HepG2 (cell line): ENCODE results near the gene AK9. TPM values are rescaled to one million over a fixed set of nuclear protein-coding genes. Genes with fewer than 3 reads are reported as not detected.

Experiments used
- ARNT2 ChIP-seq: sonication (generic); formaldehyde crosslinking; IDR thresholded peaks from 2 replicates; pipeline ENCODE4 v1.8.0; 2022; ENCODE audit warnings: mild to moderate bottlenecking, low read depth, missing genetic modification reagents, moderate library complexity
- CBX5 ChIP-seq: sonication (generic); formaldehyde crosslinking; IDR thresholded peaks from 2 replicates; pipeline ENCODE4 v1.4.0; 2020; ENCODE audit warnings: missing genetic modification reagents, borderline replicate concordance
- CHD2 ChIP-seq: IDR thresholded peaks from 2 replicates; pipeline ENCODE4 v1.6.1; 2011; ENCODE audit warnings: low read depth, low read length, improper control_type of control experiment
- DNMT1 ChIP-seq: sonication (generic); formaldehyde crosslinking; IDR thresholded peaks from 2 replicates; pipeline ENCODE4 v1.5.1; 2020; ENCODE audit warnings: mild to moderate bottlenecking, missing genetic modification reagents
- EHMT2 ChIP-seq: fragments of 200-600 bp; sonication (generic); IDR thresholded peaks from 2 replicates; pipeline ENCODE4 v1.7.0; 2017; ENCODE audit warnings: antibody characterized with exemption, low read depth, low read length, borderline replicate concordance
- ERF ChIP-seq: IDR thresholded peaks from 2 replicates; pipeline ENCODE4 v1.6.1; 2018; ENCODE audit warnings: missing biosample characterization, missing genetic modification reagents
- NONO ChIP-seq, 2 experiments: fragments of 450-650 bp in 1 of 2; sonication (generic) in 1 of 2; formaldehyde crosslinking in 1 of 2; IDR thresholded peaks in 1 of 2; conservative IDR thresholded peaks in 1 of 2; 2 replicates each; pipeline versions ENCODE4 v1.6.1 to v1.8.0; 2017 to 2022; ENCODE audit warnings: mild to moderate bottlenecking in 1 of 2, missing genetic modification reagents in 1 of 2, moderate library complexity in 1 of 2
- PAF1 ChIP-seq: IDR thresholded peaks from 2 replicates; pipeline ENCODE4 v1.6.1; 2016; ENCODE audit warnings: missing genetic modification reagents, missing compliant biosample characterization
- PITX1 ChIP-seq: sonication (generic); formaldehyde crosslinking; IDR thresholded peaks from 2 replicates; pipeline ENCODE4 v1.5.1; 2020; ENCODE audit warnings: mild to moderate bottlenecking, missing genetic modification reagents
- POGZ ChIP-seq: sonication (generic); formaldehyde crosslinking; IDR thresholded peaks from 2 replicates; pipeline ENCODE4 v1.4.0; 2020; ENCODE audit warnings: mild to moderate bottlenecking, missing genetic modification reagents
- PTBP1 ChIP-seq: fragments of 200-400 bp; formaldehyde crosslinking; IDR thresholded peaks from 2 replicates; pipeline ENCODE4 v1.6.1; 2018; ENCODE audit warnings: low read length, low read depth; ENCODE audit not compliant: poor library complexity, severe bottlenecking
- SMAD1 ChIP-seq: sonication (generic); formaldehyde crosslinking; IDR thresholded peaks from 2 replicates; pipeline ENCODE4 v1.4.0; 2020; ENCODE audit warnings: missing genetic modification reagents, low read depth, mild to moderate bottlenecking, borderline replicate concordance
- SMARCE1 ChIP-seq: fragments of 450-650 bp; IDR thresholded peaks from 2 replicates; pipeline ENCODE4 v1.6.1; 2017; ENCODE audit warnings: borderline replicate concordance
- TEAD3 ChIP-seq: optimal IDR thresholded peaks from 2 replicates; pipeline ENCODE3; 2016; ENCODE audit warnings: borderline replicate concordance
- TP53 ChIP-seq: sonication (generic); formaldehyde crosslinking; conservative IDR thresholded peaks from 2 replicates; pipeline ENCODE4 v1.4.0; 2020; ENCODE audit warnings: missing genetic modification reagents
- YY1 ChIP-seq: IDR thresholded peaks from 2 replicates; pipeline ENCODE4 v1.6.1; 2011; ENCODE audit warnings: low read length, low read depth, moderate library complexity, mild to moderate bottlenecking; ENCODE audit not compliant: insufficient read depth, insufficient replicate concordance
- ZFX ChIP-seq: sonication (generic); formaldehyde crosslinking; IDR thresholded peaks from 2 replicates; pipeline ENCODE4 v1.4.0; 2020; ENCODE audit warnings: mild to moderate bottlenecking, low read depth, missing genetic modification reagents, moderate library complexity
- ZNF136 ChIP-seq: sonication (generic); formaldehyde crosslinking; IDR thresholded peaks from 2 replicates; pipeline ENCODE4 v1.8.1; 2022; ENCODE audit warnings: low read depth, mild to moderate bottlenecking, moderate library complexity, missing genetic modification reagents
- ZNF274 ChIP-seq: sonication (generic); formaldehyde crosslinking; IDR thresholded peaks from 2 replicates; pipeline ENCODE4 v1.5.1; 2020; ENCODE audit warnings: mild to moderate bottlenecking, missing genetic modification reagents
- ZNF414 ChIP-seq: sonication (generic); formaldehyde crosslinking; IDR thresholded peaks from 2 replicates; pipeline ENCODE4 v1.5.0; 2020; ENCODE audit warnings: missing genetic modification reagents
- polyA plus RNA-seq, 8 experiments: library from polyadenylated mRNA; depleted of rRNA in 3 of 8; stranded (reverse) in 7 of 8; unstranded in 1 of 8; fragments of >200 nt; fragmentation: Illumina TruSeq in 4 of 8; extraction: Trizol in 4 of 8; gene quantifications; 2 replicates each; pipeline versions ENCODE4 v1.2.1 to v1.2.3, GENCODE V29; 2011 to 2016; ENCODE audit warnings: low read depth in 4 of 8, missing spikeins in 1 of 8, mixed read lengths in 1 of 8; ENCODE audit not compliant: insufficient read depth in 1 of 8
- total RNA-seq, 5 experiments: library from RNA; depleted of rRNA; stranded (reverse); fragments of >200 nt; fragmentation: Illumina TruSeq; extraction: Trizol; gene quantifications; 2 replicates each; pipeline ENCODE4 v1.2.3, GENCODE V29; 2016; ENCODE audit warnings: low read depth in 1 of 5
- TF ChIP-seq, protein P1 (sequence below): IDR thresholded peaks from 2 replicates; pipeline ENCODE4 v1.6.1; 2016; ENCODE audit warnings: low read depth
- TF ChIP-seq, protein P2 (sequence below): sonication (generic); formaldehyde crosslinking; IDR thresholded peaks from 2 replicates; pipeline ENCODE4 v1.5.1; 2020; ENCODE audit warnings: mild to moderate bottlenecking, missing genetic modification reagents, moderate library complexity
- TF ChIP-seq, protein P3 (sequence below): sonication (generic); formaldehyde crosslinking; IDR thresholded peaks from 2 replicates; pipeline ENCODE4 v1.5.0; 2020; ENCODE audit warnings: mild to moderate bottlenecking, missing genetic modification reagents, moderate library complexity

AK9 gene
- total and polyA plus RNA-seq, 2 of the 13 experiments (the other 11 are each of a cell fraction or from before 2014, with no cell fraction given), result 3.2 to 4.8 TPM

DNA sequence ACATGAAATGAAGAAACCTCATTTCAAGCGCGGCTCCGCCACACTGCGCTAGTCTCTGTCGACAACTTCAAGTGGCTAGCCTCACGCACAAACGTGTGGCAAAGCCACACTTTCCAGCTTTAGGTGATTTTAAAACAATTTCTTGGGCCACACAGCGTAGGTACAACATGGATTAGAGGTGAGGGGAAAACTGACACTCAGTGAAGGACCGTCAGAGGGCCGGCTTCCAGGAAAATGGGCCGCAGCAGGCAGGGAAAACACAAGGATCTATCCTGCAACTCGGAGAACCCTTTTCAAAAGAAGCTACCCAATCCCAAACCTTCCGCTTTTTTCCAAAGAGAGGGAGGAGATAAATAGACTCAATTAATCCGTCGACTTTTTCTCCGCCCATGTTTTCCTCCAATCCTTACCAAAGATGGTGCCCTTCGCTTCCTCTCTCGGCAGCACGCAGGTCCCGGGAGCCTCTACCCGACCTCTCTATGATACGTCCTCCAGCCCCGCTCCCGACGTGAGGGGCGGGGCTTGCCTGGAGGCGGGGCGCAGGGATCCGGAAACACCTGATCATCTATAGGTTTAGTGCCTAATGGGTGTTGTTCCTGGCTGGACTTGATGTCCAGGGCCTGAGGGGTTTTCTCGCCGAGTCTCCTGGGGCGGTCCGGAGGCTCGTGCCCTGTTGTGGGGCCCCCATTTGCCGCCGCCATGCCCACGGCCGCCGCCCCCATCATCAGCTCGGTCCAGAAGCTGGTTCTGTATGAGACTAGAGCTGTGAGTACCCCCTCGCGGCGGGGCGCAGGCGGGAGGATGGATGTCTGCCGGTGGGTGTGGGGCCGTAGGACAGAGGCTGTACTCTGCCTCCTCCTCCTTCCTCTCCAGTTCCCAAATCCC, at the start of gene AK9, which contains the start of gene FIG4 (continued):
- TF ChIP-seq CBX5 (CRISPR knock-in tag) (no peak), CHD2 (no peak), SMARCE1 (no peak), ZFX (CRISPR knock-in tag) (peak; percentile 80; the same call in 1 of the 2 replicates), ERF (CRISPR knock-in tag) (peak; percentile 30; the same call in 1 of the 2 replicates), PAF1 (no peak), PTBP1 (peak; percentile 43), ZNF414 (CRISPR knock-in tag) (no peak), POGZ (CRISPR knock-in tag) (peak; percentile 66; the same call in 1 of the 2 replicates), YY1 (peak; percentile 96), ZNF136 (CRISPR knock-in tag) (0 out of 2 replicates have a peak, but pooled peaks have one; percentile 32), EHMT2 (peak; percentile 59; the same call in 1 of the 2 replicates), NONO (IDR thresholded peaks at IDR 0.05) (no peak), NONO (CRISPR knock-in tag; conservative IDR thresholded peaks at IDR 0.05) (peak; percentile 53; the same call in 1 of the 2 replicates), PITX1 (CRISPR knock-in tag) (0 out of 2 replicates have a peak, but pooled peaks have one; percentile 40), SMAD1 (CRISPR knock-in tag) (peak; percentile 53; the same call in 1 of the 2 replicates), ZNF274 (peak; percentile 65), TEAD3 (CRISPR knock-in tag) (peak; percentile 8), TP53 (CRISPR knock-in tag) (no peak), ARNT2 (CRISPR knock-in tag) (no peak), DNMT1 (CRISPR knock-in tag) (0 out of 2 replicates have a peak, but pooled peaks have one; percentile 25)
- TF ChIP-seq, protein P1, sequence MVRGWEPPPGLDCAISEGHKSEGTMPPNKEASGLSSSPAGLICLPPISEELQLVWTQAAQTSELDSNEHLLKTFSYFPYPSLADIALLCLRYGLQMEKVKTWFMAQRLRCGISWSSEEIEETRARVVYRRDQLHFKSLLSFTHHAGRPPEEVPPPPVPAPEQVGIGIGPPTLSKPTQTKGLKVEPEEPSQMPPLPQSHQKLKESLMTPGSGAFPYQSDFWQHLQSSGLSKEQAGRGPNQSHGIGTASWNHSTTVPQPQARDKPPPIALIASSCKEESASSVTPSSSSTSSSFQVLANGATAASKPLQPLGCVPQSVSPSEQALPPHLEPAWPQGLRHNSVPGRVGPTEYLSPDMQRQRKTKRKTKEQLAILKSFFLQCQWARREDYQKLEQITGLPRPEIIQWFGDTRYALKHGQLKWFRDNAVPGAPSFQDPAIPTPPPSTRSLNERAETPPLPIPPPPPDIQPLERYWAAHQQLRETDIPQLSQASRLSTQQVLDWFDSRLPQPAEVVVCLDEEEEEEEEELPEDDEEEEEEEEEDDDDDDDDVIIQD (CRISPR knock-in tag), result 0 out of 2 replicates have a peak, but pooled peaks have one; percentile 36
- TF ChIP-seq, protein P2, sequence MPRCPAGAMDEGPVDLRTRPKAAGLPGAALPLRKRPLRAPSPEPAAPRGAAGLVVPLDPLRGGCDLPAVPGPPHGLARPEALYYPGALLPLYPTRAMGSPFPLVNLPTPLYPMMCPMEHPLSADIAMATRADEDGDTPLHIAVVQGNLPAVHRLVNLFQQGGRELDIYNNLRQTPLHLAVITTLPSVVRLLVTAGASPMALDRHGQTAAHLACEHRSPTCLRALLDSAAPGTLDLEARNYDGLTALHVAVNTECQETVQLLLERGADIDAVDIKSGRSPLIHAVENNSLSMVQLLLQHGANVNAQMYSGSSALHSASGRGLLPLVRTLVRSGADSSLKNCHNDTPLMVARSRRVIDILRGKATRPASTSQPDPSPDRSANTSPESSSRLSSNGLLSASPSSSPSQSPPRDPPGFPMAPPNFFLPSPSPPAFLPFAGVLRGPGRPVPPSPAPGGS, result 0 out of 2 replicates have a peak, but pooled peaks have one; percentile 27
- TF ChIP-seq, protein P3, sequence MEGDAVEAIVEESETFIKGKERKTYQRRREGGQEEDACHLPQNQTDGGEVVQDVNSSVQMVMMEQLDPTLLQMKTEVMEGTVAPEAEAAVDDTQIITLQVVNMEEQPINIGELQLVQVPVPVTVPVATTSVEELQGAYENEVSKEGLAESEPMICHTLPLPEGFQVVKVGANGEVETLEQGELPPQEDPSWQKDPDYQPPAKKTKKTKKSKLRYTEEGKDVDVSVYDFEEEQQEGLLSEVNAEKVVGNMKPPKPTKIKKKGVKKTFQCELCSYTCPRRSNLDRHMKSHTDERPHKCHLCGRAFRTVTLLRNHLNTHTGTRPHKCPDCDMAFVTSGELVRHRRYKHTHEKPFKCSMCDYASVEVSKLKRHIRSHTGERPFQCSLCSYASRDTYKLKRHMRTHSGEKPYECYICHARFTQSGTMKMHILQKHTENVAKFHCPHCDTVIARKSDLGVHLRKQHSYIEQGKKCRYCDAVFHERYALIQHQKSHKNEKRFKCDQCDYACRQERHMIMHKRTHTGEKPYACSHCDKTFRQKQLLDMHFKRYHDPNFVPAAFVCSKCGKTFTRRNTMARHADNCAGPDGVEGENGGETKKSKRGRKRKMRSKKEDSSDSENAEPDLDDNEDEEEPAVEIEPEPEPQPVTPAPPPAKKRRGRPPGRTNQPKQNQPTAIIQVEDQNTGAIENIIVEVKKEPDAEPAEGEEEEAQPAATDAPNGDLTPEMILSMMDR (CRISPR knock-in tag), result peak; percentile 75
